Gastroesophageal sphincter (tissue), 3 donors: ENCODE results near the gene DAP.

Experiments used
- POLR2A ChIP-seq, 2 donors: fragments of 450-650 bp; IDR thresholded peaks; one replicate each; pipeline ENCODE4 v1.6.1; 2017; ENCODE audit warnings: antibody characterized with exemption in 2 of 2, mild to moderate bottlenecking in 2 of 2, moderate library complexity in 1 of 2
- POLR2AphosphoS5 ChIP-seq: sonication (generic); formaldehyde crosslinking; IDR thresholded peaks from one replicate; pipeline ENCODE4 v1.6.1; 2017; ENCODE audit warnings: antibody characterized with exemption
- TF ChIP-seq, protein P1 (sequence below), 4 experiments: fragments of 200-600 bp in 2 of 4; fragments of 450-650 bp in 2 of 4; sonication (generic) in 1 of 4; IDR thresholded peaks; one replicate each; pipeline ENCODE4 v1.5.1; 2017 to 2019; ENCODE audit warnings: antibody characterized with exemption in 4 of 4, mild to moderate bottlenecking in 2 of 4, moderate library complexity in 2 of 4

DNA sequence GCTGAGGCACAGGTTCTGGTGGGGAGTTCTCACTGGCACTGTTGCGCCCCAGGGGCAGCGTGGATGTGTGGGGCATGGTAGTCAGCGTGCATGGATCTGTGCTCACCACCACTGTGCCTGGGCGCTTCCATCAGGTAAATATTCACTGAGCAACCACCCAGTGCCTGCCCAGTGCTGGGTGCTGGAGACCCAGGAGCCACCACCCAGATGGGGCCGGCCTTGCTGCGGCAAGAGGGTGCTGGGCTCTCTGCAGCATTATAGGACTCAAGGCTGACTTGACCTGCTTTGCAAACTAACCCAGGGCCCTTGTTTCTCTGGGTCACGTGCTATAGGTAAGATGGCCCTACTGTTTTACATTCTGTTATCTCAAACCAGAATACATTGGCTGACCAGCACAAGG is 60.5 kb downstream of the DAP start:
- no peak for TF ChIP-seq POLR2A (IDR thresholded peaks at IDR 0.05)
- TF ChIP-seq, protein P1, sequence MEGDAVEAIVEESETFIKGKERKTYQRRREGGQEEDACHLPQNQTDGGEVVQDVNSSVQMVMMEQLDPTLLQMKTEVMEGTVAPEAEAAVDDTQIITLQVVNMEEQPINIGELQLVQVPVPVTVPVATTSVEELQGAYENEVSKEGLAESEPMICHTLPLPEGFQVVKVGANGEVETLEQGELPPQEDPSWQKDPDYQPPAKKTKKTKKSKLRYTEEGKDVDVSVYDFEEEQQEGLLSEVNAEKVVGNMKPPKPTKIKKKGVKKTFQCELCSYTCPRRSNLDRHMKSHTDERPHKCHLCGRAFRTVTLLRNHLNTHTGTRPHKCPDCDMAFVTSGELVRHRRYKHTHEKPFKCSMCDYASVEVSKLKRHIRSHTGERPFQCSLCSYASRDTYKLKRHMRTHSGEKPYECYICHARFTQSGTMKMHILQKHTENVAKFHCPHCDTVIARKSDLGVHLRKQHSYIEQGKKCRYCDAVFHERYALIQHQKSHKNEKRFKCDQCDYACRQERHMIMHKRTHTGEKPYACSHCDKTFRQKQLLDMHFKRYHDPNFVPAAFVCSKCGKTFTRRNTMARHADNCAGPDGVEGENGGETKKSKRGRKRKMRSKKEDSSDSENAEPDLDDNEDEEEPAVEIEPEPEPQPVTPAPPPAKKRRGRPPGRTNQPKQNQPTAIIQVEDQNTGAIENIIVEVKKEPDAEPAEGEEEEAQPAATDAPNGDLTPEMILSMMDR (IDR thresholded peaks at IDR 0.05) = no peak
- TF ChIP-seq POLR2AphosphoS5 = no peak
